ENCODE measurements around the gene IRGC. TPM values are rescaled to one million over a fixed set of nuclear protein-coding genes. Genes with fewer than 3 reads are reported as not detected.
A peak's percentile ranks its signal among the peaks of the same experiment; 100 is the strongest.

The IRGC gene
- polyA plus RNA-seq, 3 donors from 2014 or later, result 0.13 TPM; not detected in 2

- no peak overlapping the region for H3K27ac Mint-ChIP-seq
- no peaks in the 10 kb centered on the region for H3K36me3 Mint-ChIP-seq
- no peak for DNase-seq
- no peaks in the 10 kb centered on the region for H3K9me3 Mint-ChIP-seq
- no peak overlapping the region for H3K4me3 Mint-ChIP-seq
- H3K27me3 Mint-ChIP-seq (ENCODE audit: low read depth in 3 of 3), result peaks cover 0 to 8% (median 0%) of the 10 kb centered on the region in 3 donors
- peaks cover 1 to 5% of the 10 kb centered on the region in 2 donors for H3K4me1 Mint-ChIP-seq
Measured at GRCh38 chr19:43720936-43721335, 5.1 kb downstream of the IRGC start.

DNA sequence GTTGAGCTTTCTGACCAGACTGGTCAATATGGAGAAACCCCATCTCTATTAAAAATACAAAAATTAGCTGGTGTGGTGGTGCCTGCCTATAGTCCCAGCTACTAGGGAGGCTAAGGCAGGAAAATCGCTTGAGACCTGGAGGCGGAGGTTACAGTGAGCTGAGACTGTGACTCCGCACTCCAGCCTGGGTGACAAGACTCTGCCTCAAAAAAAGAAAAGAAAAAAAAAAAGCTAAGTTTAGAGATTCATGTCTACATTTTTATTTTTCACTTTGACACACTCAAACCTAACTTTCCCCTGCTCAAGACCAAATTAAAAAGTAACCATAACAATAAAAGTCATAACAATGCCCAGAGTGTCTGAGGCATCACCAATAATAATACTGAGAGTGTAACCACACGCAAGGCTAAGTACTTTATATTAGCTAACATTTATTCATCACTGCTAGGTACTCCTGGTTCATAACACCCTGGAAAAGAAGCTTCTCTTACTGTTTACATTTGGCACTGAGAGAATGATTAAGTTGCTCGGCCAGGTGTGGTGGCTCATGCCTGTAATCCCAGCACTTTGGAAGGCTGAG, 5.7 kb downstream of the IRGC start:
- Mint-ChIP-seq H3K4me3 (no peak overlapping the region), H3K4me1 (peaks cover 1 to 5% of the 10 kb centered on the region in 2 donors), H3K27ac (no peak overlapping the region), H3K9me3 (no peaks in the 10 kb centered on the region), H3K36me3 (no peaks in the 10 kb centered on the region), H3K27me3 (ENCODE audit: low read depth in 3 of 3) (peaks cover 0 to 8% (median 0%) of the 10 kb centered on the region in 3 donors)
- DNase-seq, result no peak

GRCh38 chr19:43723588-43723987, 7.7 kb downstream of the IRGC start:
- no peak for DNase-seq
- no peak overlapping the region for H3K27ac Mint-ChIP-seq
- H3K36me3 Mint-ChIP-seq, result peaks cover 0 to 7% (median 5%) of the 10 kb centered on the region in 3 donors
- H3K27me3 Mint-ChIP-seq (ENCODE audit: low read depth in 3 of 3), result peaks cover 0 to 8% (median 0%) of the 10 kb centered on the region in 3 donors
- no peaks in the 10 kb centered on the region for H3K9me3 Mint-ChIP-seq
- peaks cover 1 to 5% of the 10 kb centered on the region in 2 donors for H3K4me1 Mint-ChIP-seq
- no peak overlapping the region for H3K4me3 Mint-ChIP-seq

GRCh38 chr19:43724896-43725295, 9.0 kb downstream of the IRGC start:
- Mint-ChIP-seq H3K36me3 (peaks cover 4 to 11% (median 7%) of the 10 kb centered on the region in 3 donors), H3K9me3 (no peaks in the 10 kb centered on the region), H3K27me3 (ENCODE audit: low read depth in 3 of 3) (peaks cover 0 to 8% (median 0%) of the 10 kb centered on the region in 3 donors), H3K4me3 (no peak overlapping the region), H3K27ac (no peak overlapping the region), H3K4me1 (peaks cover 1 to 5% of the 10 kb centered on the region in 2 donors)
- DNase-seq, result no peak

DNA sequence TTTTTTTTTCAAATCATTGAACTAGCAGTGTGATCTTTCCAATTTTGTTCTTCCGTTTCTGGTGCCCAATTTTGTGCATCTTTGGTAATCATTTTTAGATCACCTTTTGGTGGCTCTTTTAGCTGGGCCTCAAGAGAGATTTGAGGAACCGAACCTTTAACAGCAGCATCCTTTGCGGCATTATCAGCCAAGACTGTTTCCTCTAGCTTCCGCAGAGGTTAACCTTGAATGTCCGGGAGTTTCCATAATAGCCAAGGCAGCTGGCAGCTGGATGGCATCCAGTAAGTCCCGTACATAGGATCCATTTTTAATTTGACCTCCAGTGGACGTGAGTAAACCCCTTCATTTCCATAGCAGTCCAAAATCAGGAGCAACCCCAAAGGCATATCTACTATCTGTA, 9.6 kb downstream of the IRGC start:
- peaks cover 4 to 11% (median 7%) of the 10 kb centered on the region in 3 donors for H3K36me3 Mint-ChIP-seq

DNA sequence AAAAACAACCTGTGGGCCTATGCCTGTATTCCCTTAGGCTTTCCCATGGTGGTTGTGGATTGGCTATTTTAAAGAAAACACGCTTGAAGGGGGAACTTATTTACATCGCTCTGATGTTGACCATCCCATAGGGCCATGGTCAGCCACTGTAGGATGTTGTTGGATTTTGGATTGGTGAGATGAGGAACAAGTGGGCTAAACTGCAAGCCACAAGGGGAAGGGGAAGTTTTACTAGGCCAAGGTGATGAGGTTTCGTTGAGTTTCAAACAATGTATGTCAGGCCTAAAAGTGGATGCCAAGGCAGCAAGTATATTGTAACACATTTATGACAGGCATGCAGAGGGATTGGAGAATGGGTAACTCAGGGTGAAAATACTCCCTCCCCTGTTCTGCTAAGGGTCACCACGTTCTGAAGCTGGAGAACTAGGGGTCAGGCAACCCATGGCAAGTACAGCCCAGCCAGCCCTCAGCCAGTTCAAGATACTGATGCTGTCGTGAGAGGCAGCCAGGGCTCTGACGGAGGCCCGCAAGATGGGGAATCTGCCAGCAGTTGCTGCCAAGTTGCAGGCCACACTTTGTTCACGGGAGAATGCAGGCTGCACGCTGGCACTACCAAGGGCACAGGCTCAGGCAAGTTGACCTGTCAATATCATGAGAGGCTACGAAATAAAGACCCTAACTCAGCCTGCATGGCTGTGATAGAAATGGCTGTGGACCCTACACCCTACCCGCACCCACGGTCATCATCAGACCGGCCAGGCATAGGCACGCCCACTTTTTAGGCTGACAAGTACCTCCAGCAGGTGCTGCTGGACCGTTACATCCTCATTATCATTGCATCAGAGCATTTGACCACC, 11.1 kb downstream of the IRGC start:
- DNase-seq, result no peak
- H3K27me3 Mint-ChIP-seq (ENCODE audit: low read depth in 3 of 3), result peaks cover 0 to 5% (median 0%) of the 10 kb centered on the region in 3 donors
- peaks cover 4 to 12% (median 8%) of the 10 kb centered on the region in 3 donors for H3K36me3 Mint-ChIP-seq
- no peaks in the 10 kb centered on the region for H3K9me3 Mint-ChIP-seq
- peaks cover 1 to 5% of the 10 kb centered on the region in 2 donors for H3K4me1 Mint-ChIP-seq
- H3K4me3 Mint-ChIP-seq, result no peak overlapping the region
- peak overlapping the region in 2 of 6 donors; percentile 3 to 17 for H3K27ac Mint-ChIP-seq

More for the DNA sequence above, 9.6 kb downstream of the IRGC start:
- Mint-ChIP-seq H3K9me3 (no peaks in the 10 kb centered on the region), H3K4me1 (peaks cover 1 to 5% of the 10 kb centered on the region in 2 donors), H3K4me3 (no peak overlapping the region), H3K27ac (no peak overlapping the region), H3K27me3 (ENCODE audit: low read depth in 3 of 3) (peaks cover 0 to 8% (median 0%) of the 10 kb centered on the region in 3 donors)
- DNase-seq, result no peak

GRCh38 chr19:43727593-43727853, 11.6 kb downstream of the IRGC start:
- Mint-ChIP-seq H3K36me3 (peaks cover 10 to 18% (median 13%) of the 10 kb centered on the region in 3 donors), H3K4me1 (peaks cover 1 to 5% of the 10 kb centered on the region in 2 donors), H3K27ac (no peak overlapping the region), H3K27me3 (ENCODE audit: low read depth in 3 of 3) (peaks cover 0 to 5% (median 0%) of the 10 kb centered on the region in 3 donors), H3K9me3 (no peaks in the 10 kb centered on the region), H3K4me3 (no peak overlapping the region)
- no peak for DNase-seq

GRCh38 chr19:43729919-43730318, 14.0 kb downstream of the IRGC start:
- peaks cover 13 to 32% (median 15%) of the 10 kb centered on the region in 3 donors for H3K36me3 Mint-ChIP-seq
- no peak for DNase-seq
- H3K4me3 Mint-ChIP-seq, result no peak overlapping the region
- H3K27ac Mint-ChIP-seq, result no peak overlapping the region
- peaks cover 1 to 5% of the 10 kb centered on the region in 2 donors for H3K4me1 Mint-ChIP-seq
- H3K9me3 Mint-ChIP-seq, result no peaks in the 10 kb centered on the region
- H3K27me3 Mint-ChIP-seq (ENCODE audit: low read depth in 3 of 3), result peaks cover 0 to 5% (median 0%) of the 10 kb centered on the region in 3 donors

DNA sequence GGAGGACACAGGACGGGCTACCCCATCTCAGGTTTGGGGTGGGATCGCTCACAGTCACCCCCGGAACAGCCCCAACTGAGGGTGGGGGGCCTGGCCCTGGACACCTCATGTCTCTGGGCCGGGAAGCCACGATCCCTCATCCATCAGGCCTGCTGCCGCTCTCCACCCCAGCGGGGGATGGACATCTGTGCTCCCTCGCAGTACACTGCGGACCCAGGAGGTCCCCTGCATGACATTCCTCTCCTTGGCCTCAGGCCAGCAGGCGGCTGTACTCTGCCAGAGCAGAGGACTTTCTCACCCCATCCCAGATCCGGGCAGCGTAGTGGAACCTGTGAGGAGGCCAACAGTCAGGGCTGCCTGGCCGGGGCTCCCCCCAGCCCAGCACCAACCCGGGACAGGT, 15.5 kb downstream of the IRGC start:
- no peak for DNase-seq
- H3K9me3 Mint-ChIP-seq, result no peaks in the 10 kb centered on the region
- no peaks in the 10 kb centered on the region for H3K27me3 Mint-ChIP-seq (ENCODE audit: low read depth in 3 of 3)
- H3K36me3 Mint-ChIP-seq, result peaks cover 21 to 41% (median 24%) of the 10 kb centered on the region in 3 donors
- H3K27ac Mint-ChIP-seq, result no peak overlapping the region
- no peak overlapping the region for H3K4me3 Mint-ChIP-seq
- no peaks in the 10 kb centered on the region for H3K4me1 Mint-ChIP-seq

DNA sequence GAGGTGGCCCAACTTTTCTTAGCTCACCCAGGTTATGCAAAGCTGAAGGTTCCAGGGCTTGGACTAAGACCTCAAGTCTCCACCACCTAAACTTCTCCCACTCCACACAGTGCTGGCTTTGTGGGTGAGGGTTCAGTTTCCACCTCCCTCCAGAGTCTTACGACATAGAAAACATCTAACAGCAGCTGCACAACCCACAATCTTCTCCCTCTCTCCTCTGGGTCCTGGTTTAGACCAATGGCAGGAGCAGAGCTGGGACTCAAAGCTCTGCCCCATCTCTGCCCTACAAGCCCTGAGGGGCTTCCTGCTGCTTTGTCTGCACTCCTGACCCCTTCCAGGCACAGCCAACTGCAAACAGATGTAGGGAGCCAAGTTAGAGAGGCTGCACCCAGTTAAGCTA, 16.0 kb downstream of the IRGC start:
- Mint-ChIP-seq H3K27ac (peak overlapping the region in 3 of 6 donors; percentile 22 to 26 (median 24)), H3K4me3 (no peak overlapping the region), H3K9me3 (no peaks in the 10 kb centered on the region), H3K36me3 (peaks cover 26 to 46% (median 29%) of the 10 kb centered on the region in 3 donors), H3K4me1 (no peaks in the 10 kb centered on the region), H3K27me3 (ENCODE audit: low read depth in 3 of 3) (no peaks in the 10 kb centered on the region)
- DNase-seq, result no peak

DNA sequence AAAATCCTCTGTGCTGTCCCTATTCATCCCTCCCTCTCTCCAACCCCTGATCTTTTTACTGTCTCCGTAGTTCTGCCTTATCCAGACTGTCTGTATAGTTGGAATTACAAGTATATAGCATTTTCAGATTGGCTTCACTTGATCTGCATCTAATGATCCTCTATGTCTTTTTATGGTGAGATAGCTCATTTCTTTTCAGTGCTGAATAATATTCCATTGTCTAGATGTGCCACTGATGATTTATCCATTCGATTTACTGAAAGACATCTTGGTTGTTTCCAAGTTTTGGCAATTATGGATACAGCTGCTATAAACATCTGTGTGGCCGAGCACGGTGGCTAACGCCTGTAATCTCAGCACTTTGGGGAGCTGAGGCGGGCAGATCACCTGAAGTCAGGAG, 19.1 kb downstream of the IRGC start:
- Mint-ChIP-seq H3K4me3 (no peak overlapping the region), H3K27me3 (ENCODE audit: low read depth in 3 of 3) (no peaks in the 10 kb centered on the region), H3K36me3 (peaks cover 28 to 54% (median 34%) of the 10 kb centered on the region in 3 donors), H3K9me3 (no peaks in the 10 kb centered on the region), H3K27ac (no peak overlapping the region), H3K4me1 (peaks cover 6 to 9% of the 10 kb centered on the region in 2 donors)
- no peak for DNase-seq

- peaks cover 33 to 60% (median 34%) of the 10 kb centered on the region in 3 donors for H3K36me3 Mint-ChIP-seq
- peak overlapping the region in 1 of 6 donors; percentile 24 for H3K27ac Mint-ChIP-seq
- no peak overlapping the region for H3K4me3 Mint-ChIP-seq
- no peaks in the 10 kb centered on the region for H3K9me3 Mint-ChIP-seq
- no peak for DNase-seq
- no peaks in the 10 kb centered on the region for H3K27me3 Mint-ChIP-seq (ENCODE audit: low read depth in 3 of 3)
- peaks cover 6 to 9% of the 10 kb centered on the region in 2 donors for H3K4me1 Mint-ChIP-seq
Measured at GRCh38 chr19:43735957-43736356, 20.1 kb downstream of the IRGC start.

GRCh38 chr19:43738780-43739211, 22.9 kb downstream of the IRGC start:
- Mint-ChIP-seq H3K9me3 (no peaks in the 10 kb centered on the region), H3K27ac (peak overlapping the region in 5 of 6 donors; percentile 57 to 89 (median 73)), H3K27me3 (ENCODE audit: low read depth in 3 of 3) (peaks cover 0 to 2% (median 0%) of the 10 kb centered on the region in 3 donors), H3K4me3 (peak overlapping the region in 2 of 5 donors; percentile 3 to 20), H3K36me3 (peaks cover 31 to 58% (median 32%) of the 10 kb centered on the region in 3 donors), H3K4me1 (peaks cover 6 to 9% of the 10 kb centered on the region in 2 donors)
- DNase-seq, result peak in 1 of 3 donors; percentile 4

All from immature natural killer cell (primary cell).